ENCODE results near the gene PLXNB1.

The PLXNB1 gene

DNA sequence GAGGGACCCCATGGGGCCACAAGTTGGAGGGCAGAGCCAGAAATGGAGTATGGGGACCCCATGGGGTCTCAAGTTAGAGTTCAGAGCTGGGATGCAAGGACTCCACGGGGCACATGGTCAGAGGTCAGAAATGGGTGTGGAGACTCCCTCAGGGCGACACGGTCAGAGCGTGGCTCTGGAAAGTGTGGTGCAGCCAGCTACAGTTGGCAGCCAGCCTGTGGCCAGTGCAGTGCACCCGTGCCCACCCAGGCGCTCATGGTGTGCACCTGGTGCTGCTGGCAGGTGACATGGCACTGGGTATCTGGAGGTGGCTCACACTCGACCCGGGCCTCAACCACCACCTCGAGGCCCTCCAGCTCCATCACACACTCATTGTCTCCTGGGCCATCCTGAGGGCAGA, 11.2 kb downstream of the PLXNB1 start:
- DNase-seq (ENCODE audit: low read depth in 2 of 3, low spot score in 1 of 3): no peak

DNA sequence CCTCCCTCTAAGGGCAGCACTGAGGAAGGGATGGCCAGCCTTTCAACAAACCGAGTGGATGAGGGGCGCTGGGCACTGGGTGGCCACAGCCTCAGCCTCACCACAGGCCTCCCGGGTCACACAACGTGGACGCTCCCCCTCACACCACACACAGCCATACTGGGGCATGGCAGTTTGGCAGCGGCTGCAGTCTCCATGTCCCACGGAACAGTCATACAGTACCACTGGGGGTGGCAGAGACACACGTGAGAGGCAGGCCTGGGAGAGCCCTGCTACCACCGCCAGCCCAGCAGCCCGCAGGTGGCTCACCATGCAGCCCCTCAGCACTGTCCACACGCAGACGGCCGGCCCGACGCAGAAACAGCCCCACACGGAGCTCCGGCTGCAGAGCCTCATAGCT, 11.7 kb downstream of the PLXNB1 start:
- no peak for DNase-seq (ENCODE audit: low read depth in 2 of 3, low spot score in 1 of 3)

DNA sequence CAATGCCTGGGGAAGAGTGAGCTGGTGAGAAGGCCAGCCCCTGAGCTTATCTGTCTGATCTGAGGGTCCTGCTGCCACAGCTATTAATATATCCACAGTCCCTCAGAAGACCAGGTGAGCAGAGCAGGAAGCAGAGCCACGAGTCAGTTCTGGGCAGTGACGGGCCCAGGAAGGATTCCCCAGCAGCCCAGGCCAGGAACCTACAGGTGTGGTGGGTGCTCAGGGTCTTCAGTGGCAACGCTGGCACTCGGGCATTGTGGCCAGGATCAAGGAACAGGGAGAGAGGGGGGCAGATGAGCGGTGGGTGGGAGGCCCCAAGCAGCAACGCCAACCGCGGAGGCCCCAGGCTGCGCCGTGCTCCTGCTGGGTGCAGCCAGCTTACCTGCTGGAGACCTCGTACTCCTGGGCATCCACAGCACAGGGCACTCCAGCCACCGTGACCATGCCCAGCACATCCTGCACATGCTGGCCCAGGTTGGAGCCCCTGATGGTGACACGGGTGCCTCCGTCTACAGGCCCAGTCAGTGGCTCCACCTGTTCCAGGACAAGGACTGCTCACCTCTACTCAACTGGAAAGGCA, 12.3 kb downstream of the PLXNB1 start:
- DNase-seq (ENCODE audit: low read depth in 2 of 3, low spot score in 1 of 3): no peak

DNA sequence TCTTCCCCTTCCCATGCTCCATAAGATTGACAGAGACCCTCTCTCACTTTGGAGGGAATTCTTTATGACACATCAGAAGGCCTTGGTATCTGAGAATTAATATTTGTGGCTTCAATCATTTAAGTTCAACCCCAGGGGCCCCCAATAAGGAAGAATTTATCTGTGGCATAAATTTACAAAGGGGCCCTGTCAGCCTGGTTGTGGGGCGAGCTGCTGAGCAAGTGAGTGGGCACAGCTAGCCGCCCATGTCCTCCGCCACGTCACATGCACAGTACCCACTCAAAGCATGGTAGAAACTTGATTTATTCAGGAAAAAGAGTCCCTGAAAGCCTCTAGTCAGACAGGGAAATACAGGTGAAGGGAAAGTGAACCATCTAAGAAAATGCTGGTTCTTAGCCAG, 13.3 kb downstream of the PLXNB1 start:
- DNase-seq (ENCODE audit: low read depth in 2 of 3, low spot score in 1 of 3): no peak

DNA sequence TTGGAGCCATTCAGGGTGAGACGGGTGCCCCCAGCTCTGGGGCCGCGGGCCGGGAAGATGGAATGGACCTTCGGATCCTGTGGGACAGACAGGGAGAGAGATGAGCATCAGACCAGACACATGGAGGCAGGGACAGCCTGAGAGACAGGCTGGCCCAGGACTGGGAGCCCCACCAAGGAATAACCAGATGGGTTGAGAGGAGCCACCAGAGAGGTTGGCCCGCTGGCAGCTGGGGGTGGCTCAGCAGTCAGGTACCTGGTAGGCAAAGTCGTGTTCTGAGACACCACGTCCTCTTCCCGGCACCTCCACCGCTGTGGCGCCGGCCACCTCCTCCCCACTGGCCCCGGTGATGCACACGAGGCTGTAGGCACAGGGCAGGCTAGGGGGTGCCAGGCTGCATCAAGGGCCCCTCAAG, 13.8 kb downstream of the PLXNB1 start:
- DNase-seq (ENCODE audit: low read depth in 2 of 3, low spot score in 1 of 3): no peak

DNA sequence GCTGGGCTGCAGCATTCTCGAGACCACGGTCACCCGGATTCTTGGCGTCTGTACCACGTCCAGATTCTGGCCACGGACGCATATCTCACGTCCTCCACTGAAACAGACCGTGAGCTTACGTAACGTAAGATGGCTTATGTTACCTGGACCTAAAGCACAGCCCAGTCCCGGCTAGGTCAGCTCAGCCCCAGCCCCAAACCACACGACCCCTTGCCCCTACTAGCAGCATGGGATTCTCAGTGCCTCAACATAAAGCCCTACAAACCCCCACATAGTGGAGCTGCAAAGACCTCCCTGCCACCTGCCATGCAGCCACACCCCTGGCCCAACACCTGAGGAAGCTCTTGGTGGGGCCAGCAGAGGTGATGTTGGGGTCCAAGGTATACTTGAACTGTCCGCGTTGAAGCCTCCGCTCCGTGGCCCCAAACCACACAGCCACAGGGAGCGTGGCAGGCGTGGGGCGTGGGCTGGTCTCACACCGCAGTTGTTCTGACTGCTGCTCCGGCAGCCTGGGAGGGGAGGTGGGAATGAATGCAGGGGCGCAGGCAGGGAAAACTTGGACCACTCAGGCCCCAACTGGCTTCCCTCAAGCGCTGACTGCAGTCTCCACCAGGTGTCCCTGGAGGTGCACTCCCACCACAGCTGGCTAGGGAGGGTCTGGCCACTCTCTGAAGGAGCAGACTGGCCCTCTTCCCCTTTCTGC, 14.5 kb downstream of the PLXNB1 start:
- DNase-seq (ENCODE audit: low read depth in 2 of 3, low spot score in 1 of 3): no peak

DNA sequence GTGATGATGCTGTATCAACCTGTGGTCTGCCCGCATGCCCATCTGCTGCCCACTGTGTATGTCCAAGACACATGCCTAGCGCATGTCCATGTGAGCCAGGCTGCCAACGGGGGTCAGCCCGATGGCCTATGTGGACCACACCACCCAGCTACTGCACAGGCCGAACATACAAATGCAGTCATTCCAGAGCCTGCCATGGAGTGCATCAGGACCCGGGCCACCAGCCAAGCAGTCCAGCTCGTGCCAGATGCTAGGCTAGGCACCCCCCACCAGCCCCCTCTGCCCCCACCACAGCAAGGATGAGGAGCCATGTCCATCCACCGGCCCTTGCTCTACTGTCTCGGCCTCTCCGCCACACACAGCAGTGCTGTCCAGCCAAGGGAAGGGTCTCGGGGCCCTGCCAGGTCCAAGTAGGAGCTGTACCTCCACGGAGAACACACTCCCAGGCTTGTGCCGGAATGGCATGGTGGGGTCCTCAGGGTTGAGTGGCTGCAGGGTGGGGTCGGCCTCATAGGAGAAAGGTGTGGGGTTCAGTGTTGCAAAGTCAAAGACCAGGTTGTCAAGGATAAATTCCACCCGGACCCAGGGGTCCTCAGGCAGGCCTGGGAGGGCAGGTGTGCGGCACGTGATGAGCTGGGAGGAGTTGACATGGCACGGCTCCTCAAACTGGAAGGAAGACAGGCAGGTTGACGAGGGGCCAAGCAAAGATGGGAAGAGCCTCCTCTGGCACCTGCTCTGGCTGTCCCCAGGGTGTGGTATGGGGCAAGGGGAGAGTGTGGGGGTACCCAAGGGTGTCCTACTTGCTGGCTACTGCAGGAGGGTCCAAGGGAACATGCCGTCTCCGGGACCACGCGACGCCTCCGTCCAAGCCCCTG, 15.3 kb downstream of the PLXNB1 start:
- no peak for DNase-seq (ENCODE audit: low read depth in 2 of 3, low spot score in 1 of 3)

DNA sequence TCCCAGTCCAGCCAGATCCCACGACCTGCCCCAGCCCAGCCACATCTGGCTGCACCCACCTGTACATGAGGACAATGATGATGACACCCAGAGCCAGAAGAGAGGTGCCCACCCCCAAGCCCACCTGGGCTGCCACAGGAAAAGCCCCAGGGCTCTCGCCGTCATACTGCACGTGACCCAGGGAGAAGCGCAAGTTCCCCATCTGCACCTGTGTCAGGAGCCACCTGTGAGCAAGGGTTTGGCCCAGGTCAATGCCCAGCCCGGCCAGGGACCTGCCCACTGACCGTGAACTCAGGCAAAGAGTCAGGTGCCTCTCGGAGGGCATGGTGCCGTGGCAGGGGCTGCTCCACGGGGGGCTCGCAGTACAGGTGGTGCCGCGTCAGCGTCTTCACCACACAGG, 16.3 kb downstream of the PLXNB1 start:
- no peak for DNase-seq (ENCODE audit: low read depth in 2 of 3, low spot score in 1 of 3)

DNA sequence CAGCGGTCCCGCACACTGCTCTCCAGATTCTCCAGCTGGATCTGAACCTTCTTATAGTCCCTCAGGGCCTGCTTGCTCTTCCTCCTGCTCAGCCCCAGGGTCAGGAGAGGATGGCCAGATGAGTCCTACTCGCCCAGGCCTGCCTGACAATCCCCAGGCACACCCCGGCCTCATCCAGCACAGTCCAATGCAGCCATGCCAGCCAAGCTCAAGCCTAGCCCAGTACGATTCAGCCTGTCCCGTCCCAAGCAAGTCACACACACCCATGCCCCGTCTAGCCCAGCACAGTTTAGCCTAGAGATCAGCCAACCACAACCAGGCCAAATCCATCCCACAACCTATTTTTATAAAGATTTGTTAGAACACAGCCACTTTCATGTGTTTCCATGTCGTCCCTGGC, 16.8 kb downstream of the PLXNB1 start:
- DNase-seq (ENCODE audit: low read depth in 2 of 3, low spot score in 1 of 3): no peak

DNA sequence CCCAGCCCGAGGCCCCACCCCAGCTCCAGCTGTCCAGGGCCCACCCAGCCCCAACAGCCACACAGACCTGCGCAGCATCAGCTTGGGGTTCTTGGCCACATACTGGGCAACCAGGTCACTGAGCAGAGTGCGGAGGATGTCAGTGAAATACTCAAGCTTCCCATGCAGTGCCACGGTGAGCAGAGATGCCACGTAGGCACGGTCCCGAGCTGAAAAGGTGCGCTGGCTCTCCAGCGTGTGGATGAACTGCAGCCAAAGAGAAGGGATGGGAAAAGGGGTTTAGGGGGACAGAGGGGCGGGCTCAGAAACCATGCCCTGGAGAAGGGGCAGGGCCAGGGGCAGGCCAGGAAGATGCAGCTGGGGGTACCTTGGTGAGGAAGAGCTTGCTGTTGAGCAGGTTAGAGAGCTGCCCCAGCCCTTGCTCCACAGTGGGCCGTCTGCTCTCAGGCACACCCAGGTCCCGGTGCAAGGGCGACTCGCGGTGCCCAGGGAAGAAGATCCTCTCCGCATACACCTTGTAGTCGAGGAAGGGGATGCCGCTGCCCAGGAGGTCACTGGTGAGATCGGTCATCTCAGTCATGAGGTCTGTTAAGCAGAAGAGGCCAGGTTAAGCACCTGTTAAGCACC, 17.4 kb downstream of the PLXNB1 start:
- DNase-seq (ENCODE audit: low read depth in 2 of 3, low spot score in 1 of 3): no peak

DNA sequence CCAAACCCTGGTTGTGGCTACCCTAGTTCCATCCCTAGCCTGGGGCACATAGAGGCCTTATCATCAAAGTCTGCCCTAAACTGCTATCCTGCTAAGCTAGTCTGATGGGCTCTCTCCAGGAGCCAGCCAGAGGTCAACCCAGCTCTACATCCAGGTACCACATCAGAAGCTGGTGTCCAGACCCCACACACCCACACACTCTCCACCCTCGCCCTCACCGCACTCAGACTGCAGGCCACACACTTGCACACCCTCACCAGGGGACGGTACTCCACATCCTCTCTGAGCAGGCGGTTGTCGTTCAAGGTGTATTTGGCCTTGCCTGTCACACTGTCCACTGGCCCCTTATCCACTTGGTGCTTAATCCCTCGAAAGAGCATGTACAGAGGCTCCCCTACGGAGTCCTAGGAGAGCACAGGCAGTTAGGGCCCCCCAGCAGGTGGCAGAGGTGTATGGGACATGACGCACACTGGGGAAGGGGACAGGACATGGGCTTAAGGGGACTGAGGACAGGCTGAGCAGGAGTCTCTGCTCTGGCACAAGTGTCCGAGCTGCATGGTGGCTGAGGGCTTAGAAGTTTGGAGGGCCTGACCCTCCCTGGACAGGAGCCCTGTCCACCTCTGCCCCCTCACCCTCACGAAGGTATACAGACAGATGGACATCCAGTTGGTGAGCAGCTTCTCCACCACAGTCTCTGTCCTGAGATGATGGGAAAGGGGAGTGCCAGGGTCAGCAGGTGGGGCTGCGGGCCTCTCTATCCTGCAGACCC, 18.1 kb downstream of the PLXNB1 start:
- DNase-seq (ENCODE audit: low read depth in 2 of 3, low spot score in 1 of 3): no peak

DNA sequence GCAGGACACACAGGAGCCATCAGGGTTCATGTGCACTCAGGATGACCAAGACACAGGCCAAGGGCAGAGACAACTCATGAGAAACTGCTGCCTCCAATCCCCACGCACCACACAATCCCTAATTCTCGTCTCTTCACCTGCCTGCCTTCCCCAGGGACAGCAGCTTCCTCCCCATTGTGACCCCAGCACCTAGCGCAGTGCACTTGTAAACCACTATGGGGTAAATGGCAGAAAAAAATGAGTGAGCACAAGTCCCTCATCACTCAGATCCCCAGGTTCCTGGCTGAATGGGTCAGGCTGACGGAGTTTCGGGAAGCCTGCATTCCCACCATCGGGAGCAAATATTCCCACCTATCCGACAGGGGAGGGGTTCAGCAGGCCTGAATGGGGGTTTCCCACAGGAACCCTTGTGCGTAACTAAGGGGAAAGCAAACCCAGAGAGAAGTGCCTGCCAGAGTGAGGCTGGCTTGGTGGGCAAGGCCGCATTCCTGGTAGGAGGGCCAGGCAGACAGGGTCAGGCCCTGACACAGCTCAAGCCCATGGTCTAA, 18.8 kb downstream of the PLXNB1 start:
- no peak for DNase-seq (ENCODE audit: low read depth in 2 of 3, low spot score in 1 of 3)

DNA sequence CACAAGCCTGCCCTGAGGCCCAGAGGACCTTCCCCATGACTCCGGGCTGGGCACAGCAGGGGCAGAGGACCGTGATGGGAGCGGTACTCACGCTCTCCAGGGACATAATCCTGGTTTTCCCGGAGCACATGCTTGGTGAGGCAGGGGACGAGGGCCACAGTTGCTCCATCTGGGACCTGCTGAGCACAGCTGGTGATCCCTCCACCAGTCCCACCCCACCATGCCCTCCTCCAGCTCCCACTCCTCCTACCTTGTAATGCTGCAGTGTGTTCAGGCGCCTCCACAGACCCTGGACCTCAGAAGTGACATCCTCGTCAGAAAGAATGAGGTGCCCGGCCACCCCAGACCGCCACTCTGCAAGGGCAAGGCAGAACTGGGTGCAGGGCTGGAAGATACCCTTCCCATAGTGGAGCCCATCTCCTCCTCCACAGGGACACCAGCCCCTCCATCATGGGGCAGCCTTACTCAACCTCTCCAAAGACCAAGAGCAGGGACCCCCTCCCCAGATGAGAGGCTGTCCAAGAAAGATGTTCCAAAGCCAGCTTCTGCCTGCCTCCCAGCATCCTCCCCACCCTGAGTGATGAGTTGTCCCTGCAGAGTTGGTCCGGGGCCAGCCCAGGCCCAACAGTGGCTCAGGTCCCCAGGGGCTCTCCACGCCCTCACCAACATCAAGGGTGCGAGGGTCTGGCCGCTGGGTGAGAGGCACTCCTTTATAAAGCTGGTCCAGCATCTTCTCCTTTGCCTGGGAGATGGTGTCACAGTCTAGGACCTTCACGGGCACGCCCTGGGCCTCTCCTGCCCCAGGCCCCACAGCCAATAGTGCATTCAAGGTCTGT, 19.5 kb downstream of the PLXNB1 start:
- DNase-seq (ENCODE audit: low read depth in 2 of 3, low spot score in 1 of 3): no peak

DNA sequence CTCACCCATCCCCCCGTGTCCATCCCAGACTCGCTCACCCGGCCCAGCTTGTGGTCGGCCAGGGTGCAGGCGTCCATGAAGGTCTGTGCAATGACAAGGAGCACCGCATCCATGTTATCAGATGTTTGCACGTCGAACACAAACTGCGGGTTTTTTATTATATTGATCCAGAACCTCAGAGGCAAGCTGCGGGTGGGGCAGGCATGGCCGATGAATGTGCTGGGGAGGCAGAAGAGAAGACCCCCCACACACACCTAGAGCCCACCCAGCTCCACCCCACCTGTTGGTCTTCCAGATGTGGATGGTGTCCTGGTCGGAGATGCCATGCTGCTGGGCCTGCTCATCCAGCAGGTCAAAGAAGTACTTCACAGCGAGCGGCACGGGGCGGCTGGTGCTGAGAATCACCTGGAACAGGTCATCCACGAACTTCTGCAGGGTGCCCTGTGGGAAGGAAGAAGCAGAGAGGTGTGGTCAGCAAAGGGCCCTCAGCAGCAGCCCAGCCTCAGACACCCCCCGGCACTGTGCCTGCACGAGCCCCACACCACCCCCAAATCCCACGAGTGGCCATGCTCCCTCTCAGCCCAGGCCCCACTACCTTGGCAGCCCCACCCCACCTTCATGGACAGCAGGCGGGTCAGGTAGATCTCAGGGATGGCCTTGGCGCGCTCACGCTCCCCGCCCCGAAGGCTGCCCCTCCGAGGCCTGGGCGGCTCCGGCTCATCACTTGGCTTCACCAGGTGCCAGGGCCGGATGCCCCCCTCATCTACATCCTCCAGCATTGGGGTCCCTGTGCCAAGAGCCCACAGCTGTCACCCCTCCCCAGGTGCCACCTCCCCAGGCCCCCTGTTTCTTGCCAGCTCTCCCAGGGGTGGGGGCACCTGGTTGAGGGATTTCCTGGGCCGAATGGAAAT, 20.3 kb downstream of the PLXNB1 start:
- no peak for DNase-seq (ENCODE audit: low read depth in 2 of 3, low spot score in 1 of 3)

DNA sequence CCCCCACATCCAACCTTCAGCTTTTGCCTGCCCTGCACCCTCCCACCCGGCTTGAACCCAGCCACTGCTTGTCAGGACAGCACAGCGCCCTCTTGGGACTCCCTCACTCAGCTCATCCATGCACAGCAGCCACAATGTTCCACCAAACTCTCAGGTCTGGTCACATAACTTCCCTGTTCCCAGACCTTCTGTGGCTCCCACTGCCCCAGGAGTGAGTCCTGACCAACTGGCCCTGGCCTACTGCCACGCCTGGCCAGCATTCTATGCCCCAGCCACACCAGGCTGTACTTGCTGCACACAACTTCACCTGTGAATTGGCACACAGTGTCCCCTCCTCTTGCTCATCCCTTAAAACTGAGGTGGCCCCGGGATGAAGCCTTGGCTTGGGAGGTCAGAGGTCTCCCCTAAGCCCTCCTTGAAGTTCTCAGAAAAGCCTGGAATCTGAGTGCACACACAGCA, 21.0 kb downstream of the PLXNB1 start:
- DNase-seq (ENCODE audit: low read depth in 2 of 3, low spot score in 1 of 3): no peak

DNA sequence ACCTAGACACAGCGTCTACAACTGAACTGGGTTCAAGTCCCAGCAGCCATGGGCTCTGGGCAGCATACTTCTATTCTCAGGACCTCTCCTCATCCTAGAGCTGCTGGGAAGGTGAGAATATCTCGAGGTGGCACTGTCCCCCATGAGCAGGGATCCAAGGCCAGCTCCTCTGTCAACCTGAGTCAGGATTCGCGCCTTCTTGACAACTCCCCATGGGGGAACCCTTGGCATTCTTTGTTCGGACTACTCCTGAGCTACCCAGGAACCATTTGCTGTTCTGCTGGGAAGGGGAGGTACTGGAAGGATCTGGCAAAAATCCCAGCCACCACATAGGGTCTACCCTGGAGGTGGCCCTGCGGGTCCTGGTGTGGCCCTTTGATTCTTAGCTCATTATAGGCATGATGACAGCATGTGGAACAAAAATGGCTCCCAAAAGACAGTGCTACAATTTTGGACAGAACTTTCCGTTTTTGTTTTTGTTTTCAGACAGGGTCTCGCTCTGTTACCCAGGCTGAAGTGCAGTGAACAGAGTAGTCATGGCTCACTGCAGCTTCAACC, 22.3 kb downstream of the PLXNB1 start:
- DNase-seq (ENCODE audit: low read depth in 2 of 3, low spot score in 1 of 3): no peak

DNA sequence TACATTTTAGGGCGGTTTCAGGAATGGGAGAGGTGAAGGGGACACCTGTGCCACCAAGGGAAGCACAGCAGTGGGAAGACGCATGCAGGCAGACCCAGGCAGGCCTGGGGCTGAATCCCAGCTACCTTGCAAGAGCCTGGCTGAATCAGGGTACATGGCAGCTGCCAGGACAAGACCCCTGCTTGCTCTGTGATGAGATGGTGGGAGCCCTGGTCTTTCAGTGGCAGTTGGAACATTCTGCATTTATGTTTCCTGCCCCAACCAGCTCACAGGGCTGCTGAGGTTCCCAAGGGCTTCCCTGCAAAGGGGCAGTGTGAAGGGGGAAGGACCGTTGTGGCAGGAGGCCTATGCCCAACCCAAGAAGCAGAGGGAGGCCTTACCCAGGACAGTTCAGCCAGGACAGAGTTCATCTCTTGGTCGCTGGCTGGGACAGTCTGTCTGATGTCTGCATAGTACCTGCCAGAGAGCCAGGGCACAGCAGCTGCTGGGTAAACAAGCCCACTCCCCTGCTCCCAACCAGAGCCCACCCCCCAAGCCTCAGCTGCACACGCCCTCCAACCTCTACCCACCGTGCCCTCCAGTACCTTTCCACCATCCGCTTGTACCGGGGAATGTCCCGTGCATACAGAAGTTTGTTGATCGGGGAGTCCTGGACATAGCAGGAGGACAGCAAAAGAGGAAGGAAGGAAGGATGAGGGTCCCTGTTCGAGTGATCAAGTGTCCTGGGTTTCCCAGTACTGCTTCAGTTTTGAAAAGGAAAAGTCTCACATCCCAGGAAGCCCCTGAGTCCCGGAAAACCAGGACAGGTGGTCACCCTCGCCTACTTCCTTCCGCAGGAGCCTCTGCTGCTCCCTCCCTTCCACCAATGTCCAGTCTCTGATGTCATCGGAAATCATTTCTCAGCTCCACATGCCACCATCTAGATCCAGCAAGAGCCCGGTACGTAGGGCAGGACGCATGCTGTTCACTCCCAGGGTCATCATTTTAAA, 23.1 kb downstream of the PLXNB1 start:
- DNase-seq (ENCODE audit: low read depth in 2 of 3, low spot score in 1 of 3): no peak

All from stimulated activated CD4-positive, alpha-beta T cell treated with anti-CD3 and anti-CD28 coated beads, Interleukin-12 subunit alpha, Interleukin-12 subunit beta, amount 100 ng/mL, for 48 hours (primary cell).